ENCODE measurements around the gene CACNA1G. TPM values are rescaled to one million over a fixed set of nuclear protein-coding genes. Genes with fewer than 3 reads are reported as not detected.

CACNA1G gene
- total and polyA plus RNA-seq, 9 of the 15 experiments (the other 6 are each of a cell fraction or from before 2014, with no cell fraction given), result 0.01 TPM; not detected in 8

DNA sequence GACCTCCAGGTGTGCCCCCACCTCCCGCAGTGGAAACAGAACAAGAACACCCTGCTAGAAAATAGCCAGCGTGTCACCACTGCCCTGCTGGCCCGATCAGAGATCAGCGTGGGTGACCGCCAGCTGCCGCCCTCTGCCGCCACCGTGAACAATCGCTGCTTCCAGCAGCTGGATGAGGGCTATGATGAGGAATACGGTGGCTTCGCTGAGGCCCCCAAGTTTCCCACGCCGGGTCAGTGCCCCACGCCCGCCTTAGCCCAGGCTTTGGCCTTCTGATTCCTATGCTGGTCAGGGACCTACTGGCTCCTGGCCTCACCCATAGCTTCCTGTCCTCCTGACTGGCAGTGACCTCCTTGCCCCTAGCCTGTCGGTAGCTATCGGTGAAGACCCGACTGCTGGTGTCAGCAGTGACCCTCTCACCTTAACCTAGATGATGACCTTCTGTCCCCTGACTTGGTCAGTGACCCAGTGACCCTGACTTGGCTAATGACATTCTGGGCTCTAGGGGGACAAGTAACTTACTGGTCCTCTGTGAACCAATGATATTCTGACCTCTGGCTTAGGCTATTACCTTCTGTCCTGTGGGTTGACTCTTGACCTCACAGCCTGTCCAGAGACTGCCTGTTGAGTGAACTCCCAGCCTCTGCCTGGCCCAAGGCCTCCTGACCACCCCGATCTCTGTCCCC, 11.1 kb upstream of the CACNA1G start:
- Histone ChIP-seq H3K27ac (ENCODE audit: extremely low read depth, low read depth, low read length) (no peak overlapping the region), H3K36me3 (ENCODE audit: control insufficient read depth, insufficient read depth, low read length) (no peaks in the 10 kb centered on the region), H3K4me1 (replicated peaks in 1 of 2; ENCODE audit: control insufficient read depth in 2 of 2, insufficient read depth in 2 of 2, low read length in 2 of 2) (peaks cover 9 to 45% of the 10 kb centered on the region in 2 experiments; a peak in 4 of 5 replicates), H3K4me2 (ENCODE audit: insufficient read depth, low read length) (no peak overlapping the region), H3K9me1 (ENCODE audit: control insufficient read depth, insufficient read depth, low read length) (no peaks in the 10 kb centered on the region), H2AFZ (ENCODE audit: low read depth, low read length) (no peak overlapping the region), H4K20me1 (replicated peaks; ENCODE audit: control insufficient read depth, insufficient read depth, low read length) (no peaks in the 10 kb centered on the region; the same call in 1 of the 2 replicates), H3K4me3 (no peak overlapping the region), H3K79me2 (ENCODE audit: control insufficient read depth, insufficient read depth, low read length) (no peaks in the 10 kb centered on the region), H3K27me3 (ENCODE audit: control insufficient read depth in 2 of 2, insufficient read depth in 2 of 2, low read length in 2 of 2) (peaks cover under 1 to 19% of the 10 kb centered on the region in 2 experiments; a peak in 2 of 5 replicates), H3K9ac (ENCODE audit: insufficient read depth in 1 of 2, low read depth in 2 of 2, low read length in 2 of 2) (0 out of 4 replicates have a peak overlapping the region, but pooled peaks of 1 of the 2 experiments have one; percentile 37), H3K9me3 (replicated peaks; ENCODE audit: control insufficient read depth, insufficient read depth, low read depth, low read length) (no peaks in the 10 kb centered on the region)
- TF ChIP-seq ZFX (CRISPR knock-in tag; IDR thresholded peaks at IDR 0.05) (0 out of 2 replicates have a peak, but pooled peaks have one; percentile 27), TBP (optimal IDR thresholded peaks at IDR 0.05; ENCODE audit: low read depth, low read length) (no peak), E2F3 (CRISPR knock-in tag; IDR thresholded peaks at IDR 0.05) (no peak), SMARCB1 (IDR thresholded peaks at IDR 0.05; ENCODE audit: insufficient read length, low read depth) (no peak), BRD9 (IDR thresholded peaks at IDR 0.05; ENCODE audit: low read depth, partially characterized antibody) (no peak)
- TF ChIP-seq, protein P1, sequence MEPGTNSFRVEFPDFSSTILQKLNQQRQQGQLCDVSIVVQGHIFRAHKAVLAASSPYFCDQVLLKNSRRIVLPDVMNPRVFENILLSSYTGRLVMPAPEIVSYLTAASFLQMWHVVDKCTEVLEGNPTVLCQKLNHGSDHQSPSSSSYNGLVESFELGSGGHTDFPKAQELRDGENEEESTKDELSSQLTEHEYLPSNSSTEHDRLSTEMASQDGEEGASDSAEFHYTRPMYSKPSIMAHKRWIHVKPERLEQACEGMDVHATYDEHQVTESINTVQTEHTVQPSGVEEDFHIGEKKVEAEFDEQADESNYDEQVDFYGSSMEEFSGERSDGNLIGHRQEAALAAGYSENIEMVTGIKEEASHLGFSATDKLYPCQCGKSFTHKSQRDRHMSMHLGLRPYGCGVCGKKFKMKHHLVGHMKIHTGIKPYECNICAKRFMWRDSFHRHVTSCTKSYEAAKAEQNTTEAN (CRISPR knock-in tag; IDR thresholded peaks at IDR 0.05), result no peak
- TF ChIP-seq, protein P2, sequence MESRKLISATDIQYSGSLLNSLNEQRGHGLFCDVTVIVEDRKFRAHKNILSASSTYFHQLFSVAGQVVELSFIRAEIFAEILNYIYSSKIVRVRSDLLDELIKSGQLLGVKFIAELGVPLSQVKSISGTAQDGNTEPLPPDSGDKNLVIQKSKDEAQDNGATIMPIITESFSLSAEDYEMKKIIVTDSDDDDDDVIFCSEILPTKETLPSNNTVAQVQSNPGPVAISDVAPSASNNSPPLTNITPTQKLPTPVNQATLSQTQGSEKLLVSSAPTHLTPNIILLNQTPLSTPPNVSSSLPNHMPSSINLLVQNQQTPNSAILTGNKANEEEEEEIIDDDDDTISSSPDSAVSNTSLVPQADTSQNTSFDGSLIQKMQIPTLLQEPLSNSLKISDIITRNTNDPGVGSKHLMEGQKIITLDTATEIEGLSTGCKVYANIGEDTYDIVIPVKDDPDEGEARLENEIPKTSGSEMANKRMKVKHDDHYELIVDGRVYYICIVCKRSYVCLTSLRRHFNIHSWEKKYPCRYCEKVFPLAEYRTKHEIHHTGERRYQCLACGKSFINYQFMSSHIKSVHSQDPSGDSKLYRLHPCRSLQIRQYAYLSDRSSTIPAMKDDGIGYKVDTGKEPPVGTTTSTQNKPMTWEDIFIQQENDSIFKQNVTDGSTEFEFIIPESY (CRISPR knock-in tag; IDR thresholded peaks at IDR 0.05), result peak; percentile 78
- in situ Hi-C loops (cut with MboI) (loop anchor here (5.0 to 10.0 kb wide), 4 partner anchors 78 to 405 kb away; no protein-coding TSS in a partner anchor), intact Hi-C loops (cut with micrococcal nuclease) (loop anchor here (5.0 kb wide), 1 partner anchor 393 kb away; no protein-coding TSS in a partner anchor)
- BruUV-seq (replicated peaks), result no TSS peak
- DNase-seq (ENCODE audit: extremely low read depth in 1 of 4, low spot score in 3 of 4) (no peak), ATAC-seq (no peak), FAIRE-seq (peak; percentile 19)
- CTCF ChIA-PET (ENCODE audit: low intra/inter-chr PET ratio), result no interaction called here
- POLR2A ChIA-PET, result interaction anchor here (0.6 to 0.8 kb wide), 4 partner anchors 77 to 750 kb away, joined by 3 to 5 read pairs (median 4); partner anchors contain the start of gene TOB1
- 80% methylated on average over 18 of the region's 19 CpGs for WGBS (ENCODE audit: insufficient coverage, low coverage, missing lambda C conversion rate)
